ENCODE results near the gene ACTR8. TPM values are rescaled to one million over a fixed set of nuclear protein-coding genes. Genes with fewer than 3 reads are reported as not detected.

The ACTR8 gene
- total RNA-seq, 2 donors from 2014 or later: 20.6 to 54.5 TPM

- no peak overlapping the region for H3K4me3 ChIP-seq
- H3K4me1 ChIP-seq (replicated peaks): peaks cover 6% of the 10 kb centered on the region
- intact Hi-C loops (cut with DNase I): no loop called here
- 89% methylated on average over 3 of the region's 3 CpGs for WGBS
- no peaks in the 10 kb centered on the region for H3K27me3 ChIP-seq (replicated peaks; ENCODE audit: insufficient read depth)
- TF ChIP-seq POLR2AphosphoS5 (IDR thresholded peaks at IDR 0.05): no peak
- no peak for TF ChIP-seq POLR2A (IDR thresholded peaks at IDR 0.05)
- TF ChIP-seq CTCF (IDR thresholded peaks at IDR 0.05): no peak
- no peaks in the 10 kb centered on the region for H3K9me3 ChIP-seq
- no peak for DNase-seq (ENCODE audit: low spot score)
- no peak overlapping the region for H3K27ac ChIP-seq
- no peaks in the 10 kb centered on the region for H3K36me3 ChIP-seq
Measured at GRCh38 chr3:53885239-53885638, 3.3 kb upstream of the ACTR8 start.

- no peaks in the 10 kb centered on the region for H3K27me3 ChIP-seq (replicated peaks; ENCODE audit: insufficient read depth)
- no peak for DNase-seq (ENCODE audit: low spot score)
- H3K36me3 ChIP-seq: no peaks in the 10 kb centered on the region
- 96% methylated on average over 11 of the region's 11 CpGs for WGBS
- intact Hi-C loops (cut with DNase I): no loop called here
- no peak overlapping the region for H3K4me3 ChIP-seq
- no peaks in the 10 kb centered on the region for H3K9me3 ChIP-seq
- H3K27ac ChIP-seq: no peak overlapping the region
- TF ChIP-seq POLR2A (IDR thresholded peaks at IDR 0.05): no peak
- no peak for TF ChIP-seq POLR2AphosphoS5 (IDR thresholded peaks at IDR 0.05)
- no peak for TF ChIP-seq CTCF (IDR thresholded peaks at IDR 0.05)
- H3K4me1 ChIP-seq (replicated peaks): peaks cover 6% of the 10 kb centered on the region
Measured at GRCh38 chr3:53884623-53885022, 2.7 kb upstream of the ACTR8 start.

- DNase-seq (ENCODE audit: low spot score): no peak
- TF ChIP-seq POLR2AphosphoS5 (IDR thresholded peaks at IDR 0.05) (no peak), CTCF (IDR thresholded peaks at IDR 0.05) (no peak), POLR2A (IDR thresholded peaks at IDR 0.05) (no peak)
- H3K27me3 ChIP-seq (replicated peaks; ENCODE audit: insufficient read depth): no peaks in the 10 kb centered on the region
- H3K4me3 ChIP-seq: no peak overlapping the region
- intact Hi-C loops (cut with DNase I): no loop called here
- peaks cover 6% of the 10 kb centered on the region for H3K4me1 ChIP-seq (replicated peaks)
- H3K27ac ChIP-seq: no peak overlapping the region
- no peaks in the 10 kb centered on the region for H3K9me3 ChIP-seq
- 82% methylated on average over 4 of the region's 4 CpGs for WGBS
- no peaks in the 10 kb centered on the region for H3K36me3 ChIP-seq
Measured at GRCh38 chr3:53883008-53883407, 1.1 kb upstream of the ACTR8 start.

- TF ChIP-seq CTCF (IDR thresholded peaks at IDR 0.05): no peak
- no peak for TF ChIP-seq POLR2A (IDR thresholded peaks at IDR 0.05)
- TF ChIP-seq POLR2AphosphoS5 (IDR thresholded peaks at IDR 0.05): no peak
Measured at GRCh38 chr3:53880396-53881345, 1.3 kb downstream of the ACTR8 start.

More at GRCh38 chr3:53880396-53881345, 1.3 kb downstream of the ACTR8 start:
- peaks cover 6% of the 10 kb centered on the region for H3K4me1 ChIP-seq (replicated peaks)
- intact Hi-C loops (cut with DNase I): no loop called here
- H3K27ac ChIP-seq: peak overlapping the region in 1 of 2 donors; percentile 85
- DNase-seq (ENCODE audit: low spot score): no peak
- peaks cover 4 to 11% of the 10 kb centered on the region in 2 donors for H3K36me3 ChIP-seq
- peak overlapping the region; percentile 73 to 83 for H3K4me3 ChIP-seq
- H3K9me3 ChIP-seq: no peaks in the 10 kb centered on the region
- 51% methylated on average over 10 of the region's 10 CpGs for WGBS
- no peaks in the 10 kb centered on the region for H3K27me3 ChIP-seq (replicated peaks; ENCODE audit: insufficient read depth)

Measured in prostate gland (tissue), 2 donors.